Endothelial cell of umbilical vein (primary cell): ENCODE results near the gene MKKS. TPM values are rescaled to one million over a fixed set of nuclear protein-coding genes. Genes with fewer than 3 reads are reported as not detected.

ENCODE experiments used
- BruUV-seq: library from RNA; stranded (reverse); fragments of 400-500 nt; replicated peaks from 2 replicates; lab custom pipeline; 2021; lab: Mats Ljungman, UMichigan
- CTCF ChIA-PET: fragments of 300-600, 350-600 bp; sonication (Branson Sonifier 250); formaldehyde crosslinking; loops from one replicate; lab custom pipeline; 2021; ENCODE audit warnings: antibody characterized with exemption, inconsistent platforms; lab: Charles Lee
- POLR2A ChIA-PET: fragments of 300-600, 350-600 bp; sonication (Branson Sonifier 250); formaldehyde crosslinking; loops from one replicate; lab custom pipeline; 2021; ENCODE audit warnings: antibody characterized with exemption, inconsistent platforms; lab: Charles Lee
- DNase-seq: peaks from one replicate; pipeline ENCODE4 v3.0.0-alpha.2; 2011; ENCODE audit warnings: low read depth, low spot score
- FAIRE-seq: peaks from 2 replicates; lab custom pipeline; 2011; peaks lifted over from hg19 to GRCh38; lab: Jason Lieb, UNC
- H2AFZ ChIP-seq: 2 replicates; pipeline ENCODE4 v1.6.0; 2012; ENCODE audit warnings: low read depth, low read length, control low read depth, inconsistent platforms
- H3K27ac ChIP-seq: 2 replicates; pipeline ENCODE4 v1.5.1; 2011; ENCODE audit warnings: low read depth, mild to moderate bottlenecking, control low read depth, low read length, moderate library complexity; ENCODE audit not compliant: insufficient read depth
- H3K27me3 ChIP-seq, 2 experiments: 2 replicates each; pipeline versions ENCODE4 v1.6.0 to v1.6.1; 2011; ENCODE audit warnings: low read length in 2 of 2, mixed read lengths in 1 of 2; ENCODE audit not compliant: control insufficient read depth in 2 of 2, insufficient read depth in 2 of 2
- H3K36me3 ChIP-seq, 2 experiments: 2 replicates in 1 of 2; 3 replicates in 1 of 2; pipeline ENCODE4 v1.5.1; 2011; ENCODE audit warnings: low read length in 2 of 2, mild to moderate bottlenecking in 1 of 2, moderate library complexity in 1 of 2; ENCODE audit not compliant: control insufficient read depth in 2 of 2, insufficient read depth in 2 of 2; ENCODE audit errors: extremely low read depth in 1 of 2
- H3K4me1 ChIP-seq: 3 replicates; pipeline ENCODE4 v1.5.1; 2011; ENCODE audit warnings: mild to moderate bottlenecking, low read length; ENCODE audit not compliant: control insufficient read depth, insufficient read depth; ENCODE audit errors: extremely low read depth
- H3K4me2 ChIP-seq: 2 replicates; pipeline ENCODE4 v1.6.1; 2011; ENCODE audit warnings: low read length, control low read depth, mixed read lengths; ENCODE audit not compliant: insufficient read depth
- H3K4me3 ChIP-seq, 3 experiments: fragments of 200-600 bp in 1 of 3; sonication (generic), shearing (Covaris generic) in 1 of 3; replicated peaks in 1 of 3; 2 replicates each; pipeline ENCODE4 v1.5.1; 2011 to 2016; ENCODE audit warnings: control low read depth in 3 of 3, low read length in 3 of 3, mild to moderate bottlenecking in 2 of 3, inconsistent platforms in 1 of 3, low read depth in 1 of 3, moderate library complexity in 1 of 3; ENCODE audit not compliant: insufficient read depth in 1 of 3
- H3K79me2 ChIP-seq: 2 replicates; pipeline ENCODE4 v1.6.0; 2012; ENCODE audit warnings: low read length, inconsistent platforms; ENCODE audit not compliant: control insufficient read depth, insufficient read depth
- H3K9ac ChIP-seq: replicated peaks from 2 replicates; pipeline ENCODE3; 2011; ENCODE audit warnings: low read length, control low read depth; ENCODE audit not compliant: insufficient read depth; ENCODE audit errors: extremely low read depth
- H3K9me1 ChIP-seq: replicated peaks from 3 replicates; pipeline ENCODE4 v1.6.0; 2011; ENCODE audit warnings: mild to moderate bottlenecking, low read length; ENCODE audit not compliant: control insufficient read depth, insufficient read depth; ENCODE audit errors: extremely low read depth
- H3K9me3 ChIP-seq: replicated peaks from 2 replicates; pipeline ENCODE4 v1.5.1; 2012; ENCODE audit warnings: low read length, inconsistent platforms; ENCODE audit not compliant: control insufficient read depth, insufficient read depth
- H4K20me1 ChIP-seq: replicated peaks from 2 replicates; pipeline ENCODE3; 2011; ENCODE audit warnings: mild to moderate bottlenecking, low read length; ENCODE audit not compliant: control insufficient read depth, insufficient read depth; ENCODE audit errors: extremely low read depth
- EZH2 ChIP-seq: IDR thresholded peaks from 2 replicates; pipeline ENCODE4 v1.6.1; 2012; ENCODE audit warnings: borderline replicate concordance, low read depth, mild to moderate bottlenecking, moderate library complexity, low read length, inconsistent platforms; ENCODE audit not compliant: severe bottlenecking
- FOS ChIP-seq: IDR thresholded peaks from 2 replicates; pipeline ENCODE4 v1.6.1; 2011; ENCODE audit warnings: mild to moderate bottlenecking, low read length, moderate library complexity, borderline replicate concordance; ENCODE audit not compliant: insufficient read depth
- GATA2 ChIP-seq: IDR thresholded peaks from 2 replicates; pipeline ENCODE4 v1.7.0; 2011; ENCODE audit warnings: low read depth, mild to moderate bottlenecking, moderate library complexity, mixed read lengths, low read length; ENCODE audit not compliant: insufficient read length, insufficient read depth
- JUN ChIP-seq: IDR thresholded peaks from 2 replicates; pipeline ENCODE4 v1.6.1; 2011; ENCODE audit warnings: borderline replicate concordance, low read depth; ENCODE audit not compliant: insufficient read length, insufficient read depth
- MYC ChIP-seq: IDR thresholded peaks from one replicate; pipeline ENCODE4 v1.6.1; 2011; ENCODE audit warnings: mild to moderate bottlenecking, low read depth, low read length
- POLR2A ChIP-seq: IDR thresholded peaks from 2 replicates; pipeline ENCODE4 v1.6.1; 2012; ENCODE audit warnings: low read depth, mild to moderate bottlenecking, control low read depth, low read length
- POLR2AphosphoS5 ChIP-seq: IDR thresholded peaks from 2 replicates; pipeline ENCODE4 v1.6.1; 2012; ENCODE audit warnings: low read depth, mild to moderate bottlenecking, control low read depth, low read length, moderate library complexity; ENCODE audit not compliant: insufficient read depth
- dilution Hi-C: fragments of 300-500 bp; cut with MboI; formaldehyde crosslinking; loops from one replicate; pipeline ENCODE4 v1.15.0; 2019; ENCODE audit warnings: low sequenced_read_pairs; ENCODE audit not compliant: extremely low pct_ligation_motif_present
- intact Hi-C: fragments of 100-400 bp; cut with micrococcal nuclease; formaldehyde crosslinking; loops from one replicate; pipeline ENCODE4 v1.10.0; 2022
- polyA plus RNA-seq, 4 experiments: library from polyadenylated mRNA; depleted of rRNA in 3 of 4; stranded (reverse) in 3 of 4; unstranded in 1 of 4; fragments of >200 nt; gene quantifications; 2 replicates each; pipeline versions ENCODE4 v1.2.1 to v1.2.3, GENCODE V29; 2011 to 2012; ENCODE audit warnings: missing spikeins in 1 of 4
- total RNA-seq: library from RNA; stranded (reverse); gene quantifications from 2 replicates; pipeline ENCODE4 v1.2.3, GENCODE V29; 2021
- TF ChIP-seq, protein P1 (sequence below), 2 donors: IDR thresholded peaks; 1 replicate in 1 of 2; 2 replicates in 1 of 2; pipeline ENCODE4 v1.5.1; 2011; ENCODE audit warnings: low read length in 2 of 2, mild to moderate bottlenecking in 2 of 2, moderate library complexity in 2 of 2, control low read depth in 1 of 2, inconsistent platforms in 1 of 2, low read depth in 1 of 2; ENCODE audit not compliant: insufficient read depth in 1 of 2; ENCODE audit errors: extremely low read depth in 1 of 2
- TF ChIP-seq, protein P2 (sequence below): IDR thresholded peaks from 2 replicates; pipeline ENCODE4 v1.6.1; 2011; ENCODE audit not compliant: insufficient read depth, insufficient read length

Gene MKKS
- total and polyA plus RNA-seq, 2 donors (not counting 3 experiments of a cell fraction or from before 2014, with no cell fraction given): 7.9 to 10.5 TPM

DNA sequence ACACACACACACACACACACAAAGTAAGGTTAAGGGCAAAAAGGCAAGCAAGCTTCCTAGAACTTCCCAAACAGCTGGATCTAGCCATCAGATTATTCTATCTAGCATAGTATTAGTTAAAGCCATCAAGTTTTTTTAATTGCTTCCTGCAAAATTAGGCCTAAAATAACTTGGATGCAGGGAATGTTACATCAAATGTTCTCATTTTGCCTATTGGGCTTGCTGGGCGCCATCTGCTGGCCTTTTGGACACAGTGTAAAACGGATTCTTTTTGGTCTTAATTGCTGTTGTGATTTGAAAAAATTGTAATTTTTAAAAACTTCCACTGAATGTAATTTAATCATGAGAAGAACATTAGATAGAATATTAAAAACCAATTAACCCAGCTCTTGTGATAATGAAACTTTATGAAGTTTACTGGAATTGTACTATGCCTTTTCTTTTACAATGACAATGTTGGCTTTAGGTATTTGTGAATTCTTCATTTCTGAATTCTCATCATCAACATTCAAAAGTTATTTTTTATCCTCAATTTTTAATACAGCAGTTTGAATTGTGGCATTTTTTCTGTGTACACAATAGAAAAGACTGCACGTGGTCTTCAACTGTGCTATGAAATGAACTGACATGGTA is 6.8 kb downstream of the MKKS start:
- Histone ChIP-seq H3K4me2 (no peak overlapping the region), H3K4me1 (peaks cover 8% of the 10 kb centered on the region), H3K27me3 (no peaks in the 10 kb centered on the region), H3K9ac (no peak overlapping the region), H3K27ac (no peak overlapping the region), H4K20me1 (no peaks in the 10 kb centered on the region), H3K79me2 (peaks cover 54% of the 10 kb centered on the region), H3K9me1 (no peaks in the 10 kb centered on the region), H3K4me3 (no peak overlapping the region), H3K36me3 (peaks cover 2 to 3% of the 10 kb centered on the region in 2 experiments), H2AFZ (no peak overlapping the region), H3K9me3 (no peaks in the 10 kb centered on the region)
- ChIA-PET CTCF (interaction anchor here (0.6 to 6.7 kb wide), 16 partner anchors 9 to 810 kb away, joined by 3 to 74 read pairs (median 4); no protein-coding TSS in a partner anchor), POLR2A (no interaction called here)
- BruUV-seq: no TSS peak
- DNase-seq (peak; percentile 79), FAIRE-seq (peak; percentile 38)
- intact Hi-C loops (loop anchor here (1.0 to 5.0 kb wide), 8 partner anchors 46 to 810 kb away; partner anchors contain the start of gene SNAP25), dilution Hi-C loops (no loop called here)
- TF ChIP-seq, protein P1, sequence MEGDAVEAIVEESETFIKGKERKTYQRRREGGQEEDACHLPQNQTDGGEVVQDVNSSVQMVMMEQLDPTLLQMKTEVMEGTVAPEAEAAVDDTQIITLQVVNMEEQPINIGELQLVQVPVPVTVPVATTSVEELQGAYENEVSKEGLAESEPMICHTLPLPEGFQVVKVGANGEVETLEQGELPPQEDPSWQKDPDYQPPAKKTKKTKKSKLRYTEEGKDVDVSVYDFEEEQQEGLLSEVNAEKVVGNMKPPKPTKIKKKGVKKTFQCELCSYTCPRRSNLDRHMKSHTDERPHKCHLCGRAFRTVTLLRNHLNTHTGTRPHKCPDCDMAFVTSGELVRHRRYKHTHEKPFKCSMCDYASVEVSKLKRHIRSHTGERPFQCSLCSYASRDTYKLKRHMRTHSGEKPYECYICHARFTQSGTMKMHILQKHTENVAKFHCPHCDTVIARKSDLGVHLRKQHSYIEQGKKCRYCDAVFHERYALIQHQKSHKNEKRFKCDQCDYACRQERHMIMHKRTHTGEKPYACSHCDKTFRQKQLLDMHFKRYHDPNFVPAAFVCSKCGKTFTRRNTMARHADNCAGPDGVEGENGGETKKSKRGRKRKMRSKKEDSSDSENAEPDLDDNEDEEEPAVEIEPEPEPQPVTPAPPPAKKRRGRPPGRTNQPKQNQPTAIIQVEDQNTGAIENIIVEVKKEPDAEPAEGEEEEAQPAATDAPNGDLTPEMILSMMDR (IDR thresholded peaks at IDR 0.05; ENCODE audit: extremely low read depth in 1 of 2, insufficient read depth in 1 of 2, low read depth in 1 of 2, low read length in 2 of 2): peak; percentile 66 to 79
- no peak for TF ChIP-seq EZH2

DNA sequence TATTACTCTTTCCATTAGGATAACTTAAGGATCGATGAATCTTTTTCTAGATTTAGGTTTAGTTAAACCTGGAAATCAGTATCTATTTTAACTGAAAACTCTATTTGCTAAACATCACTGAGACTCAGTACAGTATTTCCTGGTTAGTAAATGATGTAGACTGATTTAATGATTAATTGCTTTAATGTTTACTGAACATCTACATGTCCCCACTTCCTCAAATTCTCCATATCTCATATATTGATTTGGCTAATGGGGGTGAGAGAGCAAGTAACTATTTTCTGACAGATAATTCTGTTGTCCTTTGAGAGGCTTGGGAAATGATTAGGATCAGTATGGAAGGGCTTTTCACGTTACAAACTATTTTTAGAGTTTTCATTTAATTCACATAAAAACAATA is 10.3 kb downstream of the MKKS start:
- ChIA-PET POLR2A (no interaction called here), CTCF (interaction anchor here (1.2 to 1.9 kb wide), 2 partner anchors 332 kb away, joined by 3 to 5 read pairs; no protein-coding TSS in a partner anchor)
- TF ChIP-seq, protein P2, sequence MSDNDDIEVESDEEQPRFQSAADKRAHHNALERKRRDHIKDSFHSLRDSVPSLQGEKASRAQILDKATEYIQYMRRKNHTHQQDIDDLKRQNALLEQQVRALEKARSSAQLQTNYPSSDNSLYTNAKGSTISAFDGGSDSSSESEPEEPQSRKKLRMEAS: no peak
- TF ChIP-seq, protein P1 (IDR thresholded peaks at IDR 0.05; ENCODE audit: extremely low read depth in 1 of 2, insufficient read depth in 1 of 2, low read depth in 1 of 2, low read length in 2 of 2): no peak
- no peak for TF ChIP-seq GATA2
- TF ChIP-seq EZH2: no peak
- no peak for TF ChIP-seq JUN
- no peak for TF ChIP-seq POLR2A
- no peak for TF ChIP-seq FOS
- no peak for TF ChIP-seq POLR2AphosphoS5
- TF ChIP-seq MYC: no peak
- Histone ChIP-seq H3K9me3 (no peaks in the 10 kb centered on the region), H3K4me1 (peaks cover 11% of the 10 kb centered on the region), H3K79me2 (peaks cover 30% of the 10 kb centered on the region), H4K20me1 (no peaks in the 10 kb centered on the region), H3K27ac (no peak overlapping the region), H2AFZ (no peak overlapping the region), H3K4me3 (no peak overlapping the region), H3K4me2 (no peak overlapping the region), H3K27me3 (no peaks in the 10 kb centered on the region), H3K9me1 (no peaks in the 10 kb centered on the region), H3K9ac (no peak overlapping the region), H3K36me3 (peaks cover 3 to 8% of the 10 kb centered on the region in 2 experiments)
- DNase-seq (no peak), FAIRE-seq (no peak)
- intact Hi-C loops: no loop called here
- dilution Hi-C loops: no loop called here
- no TSS peak for BruUV-seq
